Activated naive CD4-positive, alpha-beta T cell treated with Interleukin-2 at 50 U/mL for 16 hours (primary cell): ENCODE data around the gene HNRNPAB.

Source experiments
- DNase-seq: peaks from one replicate; pipeline ENCODE4 v3.0.0-alpha.2; 2020

HNRNPAB gene

GRCh38 chr5:178204182-178204934 is at the start of gene HNRNPAB:
Gene HNRNPAB, plus strand, starts transcription at chr5:178204533. Its CDS starts 305 bp downstream, at chr5:178204838.
- peak; percentile 95 for DNase-seq

- DNase-seq: no peak
These were observed 49.3 kb upstream of the HNRNPAB start for GRCh38 chr5:178155065-178155464.

- no peak for DNase-seq
These were observed 44.2 kb upstream of the HNRNPAB start for GRCh38 chr5:178160176-178160575.

- DNase-seq: no peak
These were observed 41.9 kb upstream of the HNRNPAB start for GRCh38 chr5:178162481-178162880.

GRCh38 chr5:178163772-178164735 is 40.3 kb upstream of the HNRNPAB start:
- peak; percentile 94 for DNase-seq

GRCh38 chr5:178165581-178165980 is 38.8 kb upstream of the HNRNPAB start:
- no peak for DNase-seq

- no peak for DNase-seq
These were observed 33.9 kb upstream of the HNRNPAB start for GRCh38 chr5:178170455-178170854.

- no peak for DNase-seq
These were observed 29.9 kb upstream of the HNRNPAB start for GRCh38 chr5:178174456-178174855.

GRCh38 chr5:178176791-178177190 is 27.5 kb upstream of the HNRNPAB start:
- no peak for DNase-seq

GRCh38 chr5:178177569-178177968 is 26.8 kb upstream of the HNRNPAB start:
- no peak for DNase-seq

GRCh38 chr5:178180141-178180863 is 24.0 kb upstream of the HNRNPAB start:
- no peak for DNase-seq

- DNase-seq: no peak
These were observed 22.0 kb upstream of the HNRNPAB start for GRCh38 chr5:178182158-178182876.

GRCh38 chr5:178186427-178186826 is 17.9 kb upstream of the HNRNPAB start:
- no peak for DNase-seq

- DNase-seq: no peak
These were observed 17.3 kb upstream of the HNRNPAB start, which contains the start of gene GMCL2 for GRCh38 chr5:178187014-178187413. Gene GMCL2, minus strand, starts transcription at chr5:178187371. Its CDS starts 72 bp downstream, at chr5:178187299.

GRCh38 chr5:178189433-178189832 is 14.9 kb upstream of the HNRNPAB start:
- no peak for DNase-seq

GRCh38 chr5:178191661-178192060 is 12.7 kb upstream of the HNRNPAB start:
- no peak for DNase-seq

- DNase-seq: no peak
These were observed 12.1 kb upstream of the HNRNPAB start for GRCh38 chr5:178192244-178192643.

- DNase-seq: no peak
These were observed 11.5 kb upstream of the HNRNPAB start for GRCh38 chr5:178192787-178193186.

- no peak for DNase-seq
These were observed 11.0 kb upstream of the HNRNPAB start for GRCh38 chr5:178193251-178193809.

GRCh38 chr5:178194026-178194425 is 10.3 kb upstream of the HNRNPAB start:
- no peak for DNase-seq

GRCh38 chr5:178196281-178196812 is 8.0 kb upstream of the HNRNPAB start:
- no peak for DNase-seq

- DNase-seq: no peak
These were observed 7.3 kb upstream of the HNRNPAB start for GRCh38 chr5:178196986-178197385.
